HG02840 (cell line): ENCODE results near the gene TPH2.

Experiments used
- ATAC-seq: cut with Tn5 transposase; IDR thresholded peaks from one replicate; pipeline ENCODE4 v1.9.1; 2021; ENCODE audit warnings: mild to moderate bottlenecking, moderate library complexity, moderate number of reproducible peaks; ENCODE audit not compliant: unreplicated experiment, low FRiP score

TPH2 gene

GRCh38 chr12:71938728-71939385, at the start of gene TPH2:
Gene TPH2, plus strand, starts transcription at chr12:71938845. Its CDS starts 142 bp downstream, at chr12:71938987.
- ATAC-seq: no peak

- no peak for ATAC-seq
Observed at GRCh38 chr12:71890475-71890874, 48.2 kb upstream of the TPH2 start.

- ATAC-seq: no peak
Observed at GRCh38 chr12:71892059-71892458, 46.6 kb upstream of the TPH2 start.

- ATAC-seq: no peak
Observed at GRCh38 chr12:71896205-71896882, 42.3 kb upstream of the TPH2 start.

- no peak for ATAC-seq
Observed at GRCh38 chr12:71900091-71900490, 38.6 kb upstream of the TPH2 start.

GRCh38 chr12:71904629-71905028, 34.0 kb upstream of the TPH2 start:
- ATAC-seq: no peak

GRCh38 chr12:71935594-71935993, 3.1 kb upstream of the TPH2 start:
- ATAC-seq: peak; percentile 74

GRCh38 chr12:71940068-71940467, 1.4 kb downstream of the TPH2 start:
- no peak for ATAC-seq

- no peak for ATAC-seq
Observed at GRCh38 chr12:71941174-71941573, 2.5 kb downstream of the TPH2 start.

GRCh38 chr12:71942259-71942658, 3.6 kb downstream of the TPH2 start:
- ATAC-seq: no peak

GRCh38 chr12:71942703-71943102, 4.1 kb downstream of the TPH2 start:
- ATAC-seq: no peak

GRCh38 chr12:71945121-71945520, 6.5 kb downstream of the TPH2 start:
- no peak for ATAC-seq

- no peak for ATAC-seq
Observed at GRCh38 chr12:71945883-71946282, 7.2 kb downstream of the TPH2 start.

GRCh38 chr12:71947645-71948105, 9.0 kb downstream of the TPH2 start:
- no peak for ATAC-seq

GRCh38 chr12:71948390-71948789, 9.7 kb downstream of the TPH2 start:
- no peak for ATAC-seq

GRCh38 chr12:71949646-71950045, 11.0 kb downstream of the TPH2 start:
- ATAC-seq: no peak

GRCh38 chr12:71950404-71950803, 11.8 kb downstream of the TPH2 start:
- ATAC-seq: no peak

GRCh38 chr12:71950819-71951218, 12.2 kb downstream of the TPH2 start:
- no peak for ATAC-seq

- ATAC-seq: no peak
Observed at GRCh38 chr12:71954083-71954778, 15.6 kb downstream of the TPH2 start.

GRCh38 chr12:71954861-71955260, 16.2 kb downstream of the TPH2 start:
- ATAC-seq: no peak

GRCh38 chr12:71955970-71956369, 17.3 kb downstream of the TPH2 start:
- ATAC-seq: no peak
